Mammary epithelial cell (primary cell): Measurements from ENCODE around the gene CDIP1.

Source experiments
- CTCF ChIP-seq, 2 donors: IDR thresholded peaks in 1 of 2; conservative IDR thresholded peaks in 1 of 2; 2 replicates each; pipeline ENCODE4 v1.5.1; 2011 to 2012; ENCODE audit warnings: inconsistent platforms in 2 of 2, low read length in 2 of 2, mild to moderate bottlenecking in 2 of 2, control low read depth in 1 of 2, low read depth in 1 of 2; ENCODE audit not compliant: insufficient read depth in 1 of 2; ENCODE audit errors: extremely low read depth in 1 of 2
- EZH2 ChIP-seq: IDR thresholded peaks from 2 replicates; pipeline ENCODE4 v1.6.1; 2012; ENCODE audit warnings: low read length, inconsistent platforms, borderline replicate concordance

GRCh38 chr16:4520913-4521312 is 17.7 kb downstream of the CDIP1 start:
- TF ChIP-seq CTCF (conservative IDR thresholded peaks at IDR 0.05 in 1 of 2, IDR thresholded peaks at IDR 0.05 in 1 of 2; ENCODE audit: extremely low read depth in 1 of 2, insufficient read depth in 1 of 2, low read depth in 1 of 2, low read length in 2 of 2) (no peak), EZH2 (no peak)
